ENCODE measurements around the gene SF1. TPM values are rescaled to one million over a fixed set of nuclear protein-coding genes. Genes with fewer than 3 reads are reported as not detected.

SF1 gene
- polyA plus RNA-seq, 1 of the 3 experiments (the other 2 are of a cell fraction), result 66.3 TPM

- ChIA-PET CTCF (interaction anchor here (1.6 to 7.1 kb wide), 3 partner anchors 8 to 30 kb away, joined by 3 to 68 read pairs (median 20); partner anchors contain the start of gene RASGRP2), POLR2A (no interaction called here)
- no peaks in the 10 kb centered on the region for H3K9me3 ChIP-seq
- H3K4me1 ChIP-seq (ENCODE audit: control insufficient read depth in 1 of 2, insufficient read depth in 2 of 2, low read depth in 1 of 2, low read length in 1 of 2), result peaks cover 0 to 51% of the 10 kb centered on the region in 2 experiments; a peak in 1 of 4 replicates
- 49% methylated on average over 10 of the region's 10 CpGs for WGBS (ENCODE audit: low lambda C conversion rate)
- no peak overlapping the region for H3K9ac ChIP-seq
- H3K27me3 ChIP-seq (ENCODE audit: insufficient read depth), result peaks cover 13% of the 10 kb centered on the region
- no peaks in the 10 kb centered on the region for H3K79me2 ChIP-seq (ENCODE audit: insufficient read depth)
- H2AFZ ChIP-seq (ENCODE audit: low read depth), result no peak overlapping the region
- no peaks in the 10 kb centered on the region for H4K20me1 ChIP-seq (ENCODE audit: insufficient read depth)
- no peak overlapping the region for H3K27ac ChIP-seq (ENCODE audit: low read depth in 2 of 2, low read length in 1 of 2)
- TF ChIP-seq ELF1 (IDR thresholded peaks at IDR 0.05) (no peak), TEAD4 (IDR thresholded peaks at IDR 0.05; ENCODE audit: borderline replicate concordance, insufficient read depth) (no peak), JUND (IDR thresholded peaks at IDR 0.05) (no peak), GATA2 (CRISPR knock-in tag; IDR thresholded peaks at IDR 0.05) (no peak), CHD2 (IDR thresholded peaks at IDR 0.05; ENCODE audit: low read length, partially characterized antibody) (no peak), PBX3 (IDR thresholded peaks at IDR 0.05) (no peak), FOXM1 (IDR thresholded peaks at IDR 0.05; ENCODE audit: low read depth) (no peak), NRF1 (IDR thresholded peaks at IDR 0.05; ENCODE audit: low read depth, low read length) (no peak), YY1 (IDR thresholded peaks at IDR 0.05; ENCODE audit: low read depth) (no peak), RFX5 (IDR thresholded peaks at IDR 0.05; ENCODE audit: low read length) (no peak), SIN3A (IDR thresholded peaks at IDR 0.05; ENCODE audit: borderline replicate concordance, low read depth, low read length) (no peak), TAF1 (IDR thresholded peaks at IDR 0.05; ENCODE audit: borderline replicate concordance, low read depth, low read length) (no peak), MXI1 (IDR thresholded peaks at IDR 0.05; ENCODE audit: low read depth, low read length) (no peak), GABPA (IDR thresholded peaks at IDR 0.05; ENCODE audit: low read depth) (no peak), EZH2phosphoT487 (IDR thresholded peaks at IDR 0.05; ENCODE audit: borderline replicate concordance, low read depth) (no peak), SMC3 (IDR thresholded peaks at IDR 0.05; ENCODE audit: low read depth, low read length) (no peak)
- H3K4me2 ChIP-seq, result no peak overlapping the region
- H3K4me3 ChIP-seq (ENCODE audit: low read depth in 2 of 2, low read length in 1 of 2), result no peak overlapping the region
- no peaks in the 10 kb centered on the region for H3K36me3 ChIP-seq (replicated peaks in 1 of 2; ENCODE audit: control insufficient read depth in 1 of 2, insufficient read depth in 2 of 2, low read length in 1 of 2)
- no peaks in the 10 kb centered on the region for H3K9me2 ChIP-seq
- peaks cover 3% of the 10 kb centered on the region for H3F3A ChIP-seq (replicated peaks; ENCODE audit: insufficient read depth)
- DNase-seq, result no peak
Observed at GRCh38 chr11:64719406-64719805, 58.9 kb downstream of the SF1 start.

GRCh38 chr11:64718780-64719124 is 59.6 kb downstream of the SF1 start:
- no peak overlapping the region for H3K9ac ChIP-seq
- H2AFZ ChIP-seq (ENCODE audit: low read depth), result no peak overlapping the region
- no peak overlapping the region for H3K27ac ChIP-seq (ENCODE audit: low read depth in 2 of 2, low read length in 1 of 2)
- H3K9me3 ChIP-seq, result no peaks in the 10 kb centered on the region
- no peaks in the 10 kb centered on the region for H3K36me3 ChIP-seq (replicated peaks in 1 of 2; ENCODE audit: control insufficient read depth in 1 of 2, insufficient read depth in 2 of 2, low read length in 1 of 2)
- POLR2A ChIA-PET, result no interaction called here
- no peaks in the 10 kb centered on the region for H3K79me2 ChIP-seq (ENCODE audit: insufficient read depth)
- WGBS (ENCODE audit: low lambda C conversion rate), result 73% methylated on average over 2 of the region's 4 CpGs
- no peaks in the 10 kb centered on the region for H4K20me1 ChIP-seq (ENCODE audit: insufficient read depth)
- no peak overlapping the region for H3K4me3 ChIP-seq (ENCODE audit: low read depth in 2 of 2, low read length in 1 of 2)
- no peak for DNase-seq
- peaks cover 3% of the 10 kb centered on the region for H3F3A ChIP-seq (replicated peaks; ENCODE audit: insufficient read depth)
- H3K27me3 ChIP-seq (ENCODE audit: insufficient read depth), result peaks cover 13% of the 10 kb centered on the region
- CTCF ChIA-PET, result interaction anchor here (0.7 to 7.1 kb wide), 4 partner anchors 13 to 30 kb away, joined by 3 to 68 read pairs (median 16); partner anchors contain the start of gene RASGRP2
- no peak for TF ChIP-seq USF2 (IDR thresholded peaks at IDR 0.05; ENCODE audit: borderline replicate concordance, low read depth, low read length)
- H3K4me1 ChIP-seq (ENCODE audit: control insufficient read depth in 1 of 2, insufficient read depth in 2 of 2, low read depth in 1 of 2, low read length in 1 of 2), result peaks cover 0 to 45% of the 10 kb centered on the region in 2 experiments; a peak in 1 of 4 replicates
- H3K4me2 ChIP-seq, result no peak overlapping the region
- H3K9me2 ChIP-seq, result no peaks in the 10 kb centered on the region

All from SK-N-SH (cell line).